Measurements from ENCODE around the gene BTD.

Gene BTD

DNA sequence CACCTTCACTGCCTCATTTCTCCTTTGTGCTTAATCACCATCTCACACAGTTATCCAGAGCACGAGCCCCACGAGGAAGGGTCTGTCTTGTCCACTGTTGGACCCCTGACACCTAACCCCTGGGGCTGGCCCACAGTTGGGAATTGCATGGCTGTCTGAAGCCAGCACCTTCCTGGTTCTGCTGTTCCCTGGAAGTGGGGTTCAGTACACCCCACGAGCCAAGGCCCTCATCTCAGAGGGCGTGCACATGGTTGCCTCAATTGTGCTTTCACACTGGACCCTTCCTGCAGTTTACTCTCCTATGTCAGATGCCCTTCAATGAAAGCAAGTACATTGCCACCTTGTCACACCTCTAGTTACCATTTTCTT is 30.7 kb downstream of the BTD start:
- Histone ChIP-seq H3K27me3 (replicated peaks) (no peaks in the 10 kb centered on the region), H3K27ac (peak overlapping the region; percentile 90), H3K36me3 (replicated peaks) (no peaks in the 10 kb centered on the region), H3K4me3 (ENCODE audit: low read depth, low read length) (no peak overlapping the region)
- in situ Hi-C loops (cut with HindIII; ENCODE audit: low pct_ligation_motif_present, low sequenced_read_pairs) = loop anchor here (25.0 kb wide), 1 partner anchor 155 kb away; the partner anchor contains the start of gene ANKRD28
- TF ChIP-seq, protein P1, sequence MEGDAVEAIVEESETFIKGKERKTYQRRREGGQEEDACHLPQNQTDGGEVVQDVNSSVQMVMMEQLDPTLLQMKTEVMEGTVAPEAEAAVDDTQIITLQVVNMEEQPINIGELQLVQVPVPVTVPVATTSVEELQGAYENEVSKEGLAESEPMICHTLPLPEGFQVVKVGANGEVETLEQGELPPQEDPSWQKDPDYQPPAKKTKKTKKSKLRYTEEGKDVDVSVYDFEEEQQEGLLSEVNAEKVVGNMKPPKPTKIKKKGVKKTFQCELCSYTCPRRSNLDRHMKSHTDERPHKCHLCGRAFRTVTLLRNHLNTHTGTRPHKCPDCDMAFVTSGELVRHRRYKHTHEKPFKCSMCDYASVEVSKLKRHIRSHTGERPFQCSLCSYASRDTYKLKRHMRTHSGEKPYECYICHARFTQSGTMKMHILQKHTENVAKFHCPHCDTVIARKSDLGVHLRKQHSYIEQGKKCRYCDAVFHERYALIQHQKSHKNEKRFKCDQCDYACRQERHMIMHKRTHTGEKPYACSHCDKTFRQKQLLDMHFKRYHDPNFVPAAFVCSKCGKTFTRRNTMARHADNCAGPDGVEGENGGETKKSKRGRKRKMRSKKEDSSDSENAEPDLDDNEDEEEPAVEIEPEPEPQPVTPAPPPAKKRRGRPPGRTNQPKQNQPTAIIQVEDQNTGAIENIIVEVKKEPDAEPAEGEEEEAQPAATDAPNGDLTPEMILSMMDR (IDR thresholded peaks at IDR 0.05; ENCODE audit: low read depth, low read length, missing control alignments) = no peak
- no peak for DNase-seq

GRCh38 chr3:15633159-15633558 is 31.6 kb downstream of the BTD start:
- no peaks in the 10 kb centered on the region for H3K27me3 ChIP-seq (replicated peaks)
- in situ Hi-C loops (cut with HindIII; ENCODE audit: low pct_ligation_motif_present, low sequenced_read_pairs) = loop anchor here (25.0 kb wide), 1 partner anchor 154 kb away; the partner anchor contains the start of gene ANKRD28
- TF ChIP-seq, protein P1 (IDR thresholded peaks at IDR 0.05; ENCODE audit: low read depth, low read length, missing control alignments) = no peak
- peak overlapping the region; percentile 99 for H3K27ac ChIP-seq
- H3K36me3 ChIP-seq (replicated peaks) = no peaks in the 10 kb centered on the region
- no peak overlapping the region for H3K4me3 ChIP-seq (ENCODE audit: low read depth, low read length)
- DNase-seq = no peak

DNA sequence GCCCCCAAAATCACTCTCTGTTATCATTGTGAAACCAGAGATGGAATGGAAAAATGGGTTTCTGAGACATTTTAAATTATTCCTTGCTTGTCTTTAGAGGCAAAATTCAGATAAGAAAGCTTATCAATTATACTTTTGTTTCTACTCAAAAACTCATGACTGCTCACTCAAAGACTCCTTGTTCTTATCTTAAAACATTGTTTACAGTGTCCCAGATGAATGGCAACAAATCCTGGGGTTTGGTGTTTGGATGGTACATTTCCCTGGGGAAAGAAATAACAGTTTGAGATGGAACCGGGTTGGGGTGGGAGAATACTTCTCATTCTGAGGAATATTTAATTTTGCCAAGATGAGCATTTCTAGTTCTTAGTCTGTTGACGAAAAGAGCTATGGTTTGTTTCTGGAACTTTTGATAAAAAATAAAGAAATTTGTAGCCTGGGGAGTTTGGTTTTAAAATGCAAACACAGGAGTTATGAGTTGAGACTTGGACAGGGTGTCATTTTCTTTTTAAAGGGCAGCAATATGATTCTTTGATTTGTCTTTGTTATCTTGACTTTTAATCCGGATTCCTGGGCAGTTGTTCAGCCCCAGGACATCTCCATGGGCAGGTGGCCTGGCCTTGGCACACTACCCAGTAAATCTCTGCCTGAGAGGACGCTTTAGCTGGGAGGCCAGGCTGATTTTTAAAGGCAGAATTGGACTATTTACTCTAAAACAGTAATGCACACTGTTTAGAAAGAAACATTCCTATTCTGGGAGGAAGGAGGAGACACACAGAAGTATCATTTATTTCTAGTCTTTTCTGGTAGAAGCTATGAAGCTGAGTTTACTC is 32.4 kb downstream of the BTD start:
- Histone ChIP-seq H3K27me3 (replicated peaks) (no peaks in the 10 kb centered on the region), H3K27ac (peak overlapping the region; percentile 99), H3K4me3 (ENCODE audit: low read depth, low read length) (no peak overlapping the region), H3K36me3 (replicated peaks) (no peaks in the 10 kb centered on the region)
- no peak for DNase-seq
- TF ChIP-seq, protein P1 (IDR thresholded peaks at IDR 0.05; ENCODE audit: low read depth, low read length, missing control alignments) = no peak
- in situ Hi-C loops (cut with HindIII; ENCODE audit: low pct_ligation_motif_present, low sequenced_read_pairs) = loop anchor here (25.0 kb wide), 1 partner anchor 153 kb away; the partner anchor contains the start of gene ANKRD28

DNA sequence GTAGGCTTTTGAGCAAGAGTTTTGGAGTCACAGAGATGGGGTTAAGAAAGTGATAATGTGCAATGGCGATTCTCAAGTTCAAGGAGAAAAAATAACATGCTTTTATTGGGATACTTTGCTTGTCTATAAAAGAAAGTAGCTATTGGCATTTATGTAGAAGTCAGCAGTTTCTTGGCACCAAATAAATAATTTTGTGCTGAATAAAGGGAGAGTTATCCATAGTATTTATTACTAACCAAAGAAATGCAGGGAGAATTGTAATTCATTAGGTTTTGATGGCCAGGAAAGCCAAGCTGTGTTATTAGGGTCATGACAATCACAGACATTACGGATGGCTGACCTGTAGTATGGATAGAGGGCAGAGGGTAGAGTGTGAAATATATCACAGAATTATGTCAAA is 33.1 kb downstream of the BTD start:
- Histone ChIP-seq H3K27ac (peak overlapping the region; percentile 99), H3K36me3 (replicated peaks) (no peaks in the 10 kb centered on the region), H3K4me3 (ENCODE audit: low read depth, low read length) (no peak overlapping the region), H3K27me3 (replicated peaks) (no peaks in the 10 kb centered on the region)
- TF ChIP-seq, protein P1 (IDR thresholded peaks at IDR 0.05; ENCODE audit: low read depth, low read length, missing control alignments) = no peak
- no peak for DNase-seq
- in situ Hi-C loops (cut with HindIII; ENCODE audit: low pct_ligation_motif_present, low sequenced_read_pairs) = loop anchor here (25.0 kb wide), 1 partner anchor 153 kb away; the partner anchor contains the start of gene ANKRD28

DNA sequence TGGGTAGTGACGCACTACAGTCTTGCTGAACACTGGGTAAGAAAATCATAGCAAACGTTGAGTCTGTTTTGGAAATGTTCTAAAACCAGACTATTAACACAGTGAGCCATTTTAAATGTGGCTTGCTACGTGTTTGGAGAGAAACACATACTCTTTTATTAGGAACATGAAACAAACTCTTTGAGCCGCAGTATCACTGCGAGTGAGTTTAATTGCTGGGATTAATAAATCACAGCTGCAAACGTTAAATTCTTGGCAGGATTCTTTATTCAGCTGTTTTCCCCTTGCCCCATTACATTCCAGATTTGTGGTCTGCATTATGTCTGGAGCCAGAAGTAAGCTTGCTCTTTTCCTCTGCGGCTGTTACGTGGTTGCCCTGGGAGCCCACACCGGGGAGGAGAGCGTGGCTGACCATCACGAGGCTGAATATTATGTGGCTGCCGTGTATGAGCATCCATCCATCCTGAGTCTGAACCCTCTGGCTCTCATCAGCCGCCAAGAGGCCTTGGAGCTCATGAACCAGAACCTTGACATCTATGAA is 33.6 kb downstream of the BTD start:
- H3K27me3 ChIP-seq (replicated peaks) = no peaks in the 10 kb centered on the region
- H3K4me3 ChIP-seq (ENCODE audit: low read depth, low read length) = no peak overlapping the region
- DNase-seq = no peak
- in situ Hi-C loops (cut with HindIII; ENCODE audit: low pct_ligation_motif_present, low sequenced_read_pairs) = loop anchor here (25.0 kb wide), 1 partner anchor 152 kb away; the partner anchor contains the start of gene ANKRD28
- TF ChIP-seq, protein P1 (IDR thresholded peaks at IDR 0.05; ENCODE audit: low read depth, low read length, missing control alignments) = no peak
- no peaks in the 10 kb centered on the region for H3K36me3 ChIP-seq (replicated peaks)
- H3K27ac ChIP-seq = peak overlapping the region; percentile 99
